PC-3 (cell line): ENCODE data around the gene NUP43. TPM values are rescaled to one million over a fixed set of nuclear protein-coding genes. Genes with fewer than 3 reads are reported as not detected.

Experiments used
- ATAC-seq: fragments of 200-7000 bp; cut with Tn5 transposase; 2 replicates; pipeline ENCODE4 v1.9.1; 2020; ENCODE audit warnings: mild to moderate bottlenecking, moderate library complexity
- BruUV-seq: library from RNA; stranded (reverse); fragments of 400-500 nt; replicated peaks from 2 replicates; lab custom pipeline; 2021; lab: Mats Ljungman, UMichigan
- CTCF ChIA-PET: fragments of 300-600 bp; sonication (Branson Sonifier 250); formaldehyde crosslinking; loops from one replicate; lab custom pipeline; 2022; ENCODE audit warnings: antibody characterized with exemption; lab: Charles Lee
- POLR2A ChIA-PET: fragments of 300-600 bp; sonication (Branson Sonifier 250); formaldehyde crosslinking; loops from one replicate; lab custom pipeline; 2022; ENCODE audit warnings: antibody characterized with exemption; ENCODE audit not compliant: unreplicated experiment; lab: Charles Lee
- DNase-seq: peaks from one replicate; pipeline ENCODE4 v3.0.0-alpha.2; 2015
- H2AFZ ChIP-seq: fragments of 300-600 bp; sonication (generic); 2 replicates; pipeline ENCODE4 v1.6.0; 2016; ENCODE audit warnings: antibody characterized with exemption, low read length
- H3F3A ChIP-seq: fragments of 300-600 bp; sonication (generic); one replicate; pipeline ENCODE4 v1.6.0; 2017; ENCODE audit warnings: antibody characterized with exemption, low read length, control low read depth, mild to moderate bottlenecking; ENCODE audit not compliant: unreplicated experiment
- H3K27ac ChIP-seq: fragments of 300-600 bp; sonication (generic); 2 replicates; pipeline ENCODE4 v1.5.1; 2016; ENCODE audit warnings: mild to moderate bottlenecking, low read length
- H3K27me3 ChIP-seq: fragments of 300-600 bp; sonication (generic); 2 replicates; pipeline ENCODE4 v1.6.1; 2016; ENCODE audit warnings: low read length, mixed read lengths
- H3K36me3 ChIP-seq: fragments of 300-600 bp; sonication (generic); 2 replicates; pipeline ENCODE4 v1.6.1; 2016; ENCODE audit warnings: low read depth, mixed run types, low read length, mixed read lengths
- H3K4me1 ChIP-seq: fragments of 300-600 bp; sonication (generic); 2 replicates; pipeline ENCODE4 v1.5.1; 2016; ENCODE audit warnings: low read length; ENCODE audit not compliant: insufficient read depth
- H3K4me2 ChIP-seq: fragments of 300-600 bp; sonication (generic); 2 replicates; pipeline ENCODE4 v1.6.0; 2016; ENCODE audit warnings: low read length
- H3K4me3 ChIP-seq: fragments of 300-600 bp; sonication (generic); 2 replicates; pipeline ENCODE4 v1.5.1; 2016; ENCODE audit warnings: mild to moderate bottlenecking, low read length, mixed read lengths
- H3K79me2 ChIP-seq: fragments of 300-600 bp; sonication (generic); 2 replicates; pipeline ENCODE4 v1.6.1; 2017; ENCODE audit warnings: low read length, mixed read lengths
- H3K9ac ChIP-seq: fragments of 300-600 bp; sonication (generic); 2 replicates; pipeline ENCODE4 v1.6.0; 2016; ENCODE audit warnings: mild to moderate bottlenecking, low read length
- H3K9me2 ChIP-seq: fragments of 300-600 bp; sonication (generic); replicated peaks from 2 replicates; pipeline ENCODE4 v1.6.1; 2016; ENCODE audit warnings: mixed run types, low read length, mixed read lengths
- H3K9me3 ChIP-seq: fragments of 300-600 bp; sonication (generic); 2 replicates; pipeline ENCODE4 v1.6.1; 2016; ENCODE audit warnings: low read length, mixed read lengths
- H4K20me1 ChIP-seq: fragments of 300-600 bp; sonication (generic); 2 replicates; pipeline ENCODE4 v1.6.1; 2016; ENCODE audit warnings: low read length, mixed read lengths
- CTCF ChIP-seq: fragments of 300-600 bp; sonication (generic); conservative IDR thresholded peaks from 2 replicates; pipeline ENCODE4 v1.5.1; 2017; ENCODE audit warnings: antibody characterized with exemption, low read depth, mild to moderate bottlenecking, low read length
- EZH2 ChIP-seq: fragments of 300-600 bp; sonication (generic); IDR thresholded peaks from one replicate; pipeline ENCODE4 v1.6.1; 2017; ENCODE audit warnings: antibody characterized with exemption, mild to moderate bottlenecking, low read length; ENCODE audit not compliant: unreplicated experiment
- EZH2phosphoT487 ChIP-seq: fragments of 300-600 bp; sonication (generic); IDR thresholded peaks from 2 replicates; pipeline ENCODE4 v1.6.1; 2018; ENCODE audit warnings: mild to moderate bottlenecking, antibody characterized with exemption, low read length, borderline replicate concordance
- intact Hi-C: fragments of 100-400 bp; cut with micrococcal nuclease; formaldehyde crosslinking; loops from 2 replicates; pipeline ENCODE4 v1.9.0; 2023
- total RNA-seq: library from RNA; depleted of rRNA; stranded (reverse); fragments of >200 nt; gene quantifications from 2 replicates; pipeline ENCODE4 v1.2.3, GENCODE V29; 2014

NUP43 gene
- total RNA-seq, 1 experiment from 2014 or later, result 25.5 TPM

GRCh38 chr6:149719531-149719930 is 26.8 kb downstream of the NUP43 start:
- TF ChIP-seq EZH2phosphoT487, result no peak
- no peak for TF ChIP-seq CTCF
- no peak for TF ChIP-seq EZH2
- Histone ChIP-seq H3K36me3 (0 out of 2 replicates have a peak, but pooled peaks cover 3% of the 10 kb centered on the region), H3K9me2 (no peaks in the 10 kb centered on the region), H3K27me3 (no peaks in the 10 kb centered on the region), H3F3A (no peaks in the 10 kb centered on the region), H3K4me2 (no peak overlapping the region), H3K27ac (no peak overlapping the region), H3K79me2 (peaks cover 42% of the 10 kb centered on the region), H3K9me3 (no peaks in the 10 kb centered on the region), H4K20me1 (peaks cover 10% of the 10 kb centered on the region; the same call in 1 of the 2 replicates), H3K9ac (no peak overlapping the region), H2AFZ (no peak overlapping the region), H3K4me1 (peaks cover 8% of the 10 kb centered on the region), H3K4me3 (no peak overlapping the region)
- ATAC-seq, result no peak
- ChIA-PET CTCF (no interaction called here), POLR2A (no interaction called here)
- no TSS peak for BruUV-seq
- no peak for DNase-seq
- intact Hi-C loops, result loop anchor here (5.0 kb wide), 2 partner anchors 72 to 152 kb away; partner anchors contain the start of genes GINM1 and KATNA1

- Histone ChIP-seq H3K4me3 (peak within 1 kb of the TSS; percentile 87), H4K20me1 (peaks cover 10% of the 10 kb centered on the region; the same call in 1 of the 2 replicates), H3F3A (no peaks in the 10 kb centered on the region), H2AFZ (peak within 1 kb of the TSS; percentile 77), H3K27me3 (no peaks in the 10 kb centered on the region), H3K9ac (peak within 1 kb of the TSS; percentile 99), H3K36me3 (no peaks in the 10 kb centered on the region), H3K79me2 (peaks cover 59% of the 10 kb centered on the region), H3K9me3 (no peaks in the 10 kb centered on the region), H3K27ac (peak within 1 kb of the TSS; percentile 94), H3K4me1 (peaks cover 8% of the 10 kb centered on the region), H3K9me2 (no peaks in the 10 kb centered on the region), H3K4me2 (peak within 1 kb of the TSS; percentile 91)
- DNase-seq (peak; percentile 75), ATAC-seq (peak; percentile 80)
- CTCF ChIA-PET, result no interaction called here
- BruUV-seq, result no TSS peak
- POLR2A ChIA-PET, result interaction anchor here (0.6 to 0.7 kb wide), 4 partner anchors 13 to 260 kb away, joined by 3 to 11 read pairs (median 6); no protein-coding TSS in a partner anchor
- intact Hi-C loops, result loop anchor here (5.0 kb wide), 2 partner anchors 71 to 151 kb away; partner anchors contain the start of genes GINM1 and KATNA1
- no peak for TF ChIP-seq EZH2
- no peak for TF ChIP-seq CTCF
- no peak for TF ChIP-seq EZH2phosphoT487
These were observed 28.5 kb downstream of the NUP43 start, which contains the start of gene LATS1 for GRCh38 chr6:149717588-149718458. Gene LATS1, minus strand, starts transcription at chr6:149718101. Its CDS starts 15,975 bp downstream, at chr6:149702126.
